Cardiac muscle cell (in vitro differentiated cells and primary cell): Measurements from ENCODE around the gene SCN5A. TPM values are rescaled to one million over a fixed set of nuclear protein-coding genes. Genes with fewer than 3 reads are reported as not detected.

Experiments
- DNase-seq, 2 donors: peaks; one replicate each; pipeline versions ENCODE4 v3.0.0 to v3.0.0-alpha.2; 2010 to 2017; ENCODE audit warnings: low read depth in 1 of 2, low spot score in 1 of 2
- H3K27ac ChIP-seq: fragments of 200-600 bp; sonication (generic); 2 replicates; pipeline ENCODE4 v1.5.1; 2016
- H3K27me3 ChIP-seq: fragments of 200-600 bp; sonication (generic); 2 replicates; pipeline ENCODE4 v1.6.0; 2016; ENCODE audit warnings: control low read depth
- H3K36me3 ChIP-seq: fragments of 200-600 bp; sonication (generic); 2 replicates; pipeline ENCODE4 v1.5.1; 2016; ENCODE audit warnings: control low read depth
- H3K4me1 ChIP-seq: fragments of 200-600 bp; sonication (generic); 2 replicates; pipeline ENCODE4 v1.8.1; 2017; ENCODE audit warnings: low read depth, mild to moderate bottlenecking, mixed run types
- H3K4me3 ChIP-seq: fragments of 200-600 bp; sonication (generic); 2 replicates; pipeline ENCODE4 v1.5.1; 2016; ENCODE audit warnings: mild to moderate bottlenecking
- H3K9me3 ChIP-seq: fragments of 200-600 bp; sonication (generic); 2 replicates; pipeline ENCODE4 v1.5.1; 2017; ENCODE audit warnings: low read depth, mild to moderate bottlenecking, control low read depth
- polyA plus RNA-seq: library from polyadenylated mRNA; unstranded; fragments of >200 nt; fragmentation: Nextera tagmentation; extraction: Ambion mirVana; gene quantifications from 2 replicates; pipeline ENCODE4 v1.2.1, GENCODE V29; 2016
- total RNA-seq: library from RNA; depleted of rRNA; stranded (reverse); fragments of >200 nt; gene quantifications from 2 replicates; pipeline ENCODE4 v1.2.3, GENCODE V29; 2016
- TF ChIP-seq, protein P1 (sequence below): IDR thresholded peaks from 2 replicates; pipeline ENCODE4 v1.5.1; 2012; ENCODE audit warnings: low read depth, mild to moderate bottlenecking, low read length

The SCN5A gene
- 2.8 and 9.3 TPM in 2 replicates for total RNA-seq
- polyA plus RNA-seq = 3.1 and 8.5 TPM in 2 replicates

GRCh38 chr3:38649500-38650247 is at the start of gene SCN5A:
Gene SCN5A (minus strand): TSS chr3:38649687. CDS start chr3:38633307, 16,380 bp downstream.
- DNase-seq = peak; percentile 38 to 76
- peaks cover 17% of the 10 kb centered on the region for H3K4me1 ChIP-seq

GRCh38 chr3:38698760-38699159 is 49.3 kb upstream of the SCN5A start:
- Histone ChIP-seq H3K4me3 (no peak overlapping the region), H3K36me3 (no peaks in the 10 kb centered on the region), H3K4me1 (no peaks in the 10 kb centered on the region), H3K27me3 (peaks cover 23% of the 10 kb centered on the region), H3K9me3 (no peaks in the 10 kb centered on the region), H3K27ac (no peak overlapping the region)
- TF ChIP-seq, protein P1, sequence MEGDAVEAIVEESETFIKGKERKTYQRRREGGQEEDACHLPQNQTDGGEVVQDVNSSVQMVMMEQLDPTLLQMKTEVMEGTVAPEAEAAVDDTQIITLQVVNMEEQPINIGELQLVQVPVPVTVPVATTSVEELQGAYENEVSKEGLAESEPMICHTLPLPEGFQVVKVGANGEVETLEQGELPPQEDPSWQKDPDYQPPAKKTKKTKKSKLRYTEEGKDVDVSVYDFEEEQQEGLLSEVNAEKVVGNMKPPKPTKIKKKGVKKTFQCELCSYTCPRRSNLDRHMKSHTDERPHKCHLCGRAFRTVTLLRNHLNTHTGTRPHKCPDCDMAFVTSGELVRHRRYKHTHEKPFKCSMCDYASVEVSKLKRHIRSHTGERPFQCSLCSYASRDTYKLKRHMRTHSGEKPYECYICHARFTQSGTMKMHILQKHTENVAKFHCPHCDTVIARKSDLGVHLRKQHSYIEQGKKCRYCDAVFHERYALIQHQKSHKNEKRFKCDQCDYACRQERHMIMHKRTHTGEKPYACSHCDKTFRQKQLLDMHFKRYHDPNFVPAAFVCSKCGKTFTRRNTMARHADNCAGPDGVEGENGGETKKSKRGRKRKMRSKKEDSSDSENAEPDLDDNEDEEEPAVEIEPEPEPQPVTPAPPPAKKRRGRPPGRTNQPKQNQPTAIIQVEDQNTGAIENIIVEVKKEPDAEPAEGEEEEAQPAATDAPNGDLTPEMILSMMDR = no peak
- no peak for DNase-seq

More at GRCh38 chr3:38649500-38650247, at the start of gene SCN5A:
- H3K27ac ChIP-seq = no peak within 1 kb of the TSS
- H3K36me3 ChIP-seq = no peaks in the 10 kb centered on the region
- peak within 1 kb of the TSS; percentile 51 for H3K4me3 ChIP-seq
- peaks cover 80% of the 10 kb centered on the region for H3K27me3 ChIP-seq
- no peaks in the 10 kb centered on the region for H3K9me3 ChIP-seq
- TF ChIP-seq, protein P1 = no peak

- H3K4me3 ChIP-seq = no peak overlapping the region
- no peaks in the 10 kb centered on the region for H3K36me3 ChIP-seq
- no peaks in the 10 kb centered on the region for H3K9me3 ChIP-seq
- TF ChIP-seq, protein P1 = no peak
- no peaks in the 10 kb centered on the region for H3K4me1 ChIP-seq
- DNase-seq = no peak
- H3K27ac ChIP-seq = no peak overlapping the region
- peaks cover 17% of the 10 kb centered on the region for H3K27me3 ChIP-seq
Measured at GRCh38 chr3:38698061-38698460, 48.6 kb upstream of the SCN5A start.

GRCh38 chr3:38696034-38696433 is 46.5 kb upstream of the SCN5A start:
- TF ChIP-seq, protein P1 = no peak
- peaks cover 10% of the 10 kb centered on the region for H3K27me3 ChIP-seq

DNA sequence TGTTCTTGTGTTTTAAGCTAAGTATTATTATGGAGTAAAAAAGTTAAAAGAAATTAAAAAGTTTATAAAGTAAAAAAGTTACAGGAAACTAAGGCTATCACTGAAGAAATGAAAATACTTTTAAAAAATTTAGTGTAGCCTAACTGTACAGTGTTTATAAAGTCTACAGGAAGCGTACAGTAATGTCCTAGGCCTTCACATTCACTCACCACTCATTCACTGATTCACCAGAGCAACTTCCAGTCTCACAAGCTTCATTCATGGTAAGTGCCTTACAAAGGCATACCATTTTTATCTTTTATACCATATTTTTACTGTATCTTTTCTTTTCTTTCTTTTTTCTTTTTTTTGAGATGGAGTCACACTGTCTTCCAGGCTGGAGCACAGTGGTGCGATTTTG is 40.7 kb upstream of the SCN5A start:
- no peaks in the 10 kb centered on the region for H3K4me1 ChIP-seq
- peaks cover 5% of the 10 kb centered on the region for H3K27me3 ChIP-seq
- no peaks in the 10 kb centered on the region for H3K9me3 ChIP-seq
- H3K27ac ChIP-seq = no peak overlapping the region
- DNase-seq = no peak
- TF ChIP-seq, protein P1 = no peak
- no peaks in the 10 kb centered on the region for H3K36me3 ChIP-seq
- H3K4me3 ChIP-seq = no peak overlapping the region

More at GRCh38 chr3:38696034-38696433, 46.5 kb upstream of the SCN5A start:
- no peaks in the 10 kb centered on the region for H3K9me3 ChIP-seq
- no peaks in the 10 kb centered on the region for H3K4me1 ChIP-seq
- DNase-seq = no peak
- no peak overlapping the region for H3K27ac ChIP-seq
- no peaks in the 10 kb centered on the region for H3K36me3 ChIP-seq
- H3K4me3 ChIP-seq = no peak overlapping the region
